Duodenal mucosa (tissue), 2 donors: ENCODE data around the gene DOK7.
A peak's percentile ranks its signal among the peaks of the same experiment; 100 is the strongest.

Experiments used
- H3K27ac ChIP-seq: one replicate; pipeline ENCODE4 v1.7.0; 2013; ENCODE audit warnings: low read depth, low read length
- H3K27me3 ChIP-seq, 2 donors: one replicate each; pipeline ENCODE4 v1.7.0; 2013; ENCODE audit warnings: low read length in 2 of 2, control low read depth in 1 of 2; ENCODE audit not compliant: insufficient read depth in 2 of 2, control insufficient read depth in 1 of 2
- H3K36me3 ChIP-seq, 2 donors: one replicate each; pipeline ENCODE4 v1.7.0; 2013; ENCODE audit warnings: low read length in 2 of 2, control low read depth in 1 of 2; ENCODE audit not compliant: insufficient read depth in 2 of 2, control insufficient read depth in 1 of 2
- H3K4me1 ChIP-seq, 2 donors: one replicate each; pipeline ENCODE4 v1.7.0; 2013; ENCODE audit warnings: low read length in 2 of 2, control low read depth in 1 of 2; ENCODE audit not compliant: insufficient read depth in 2 of 2, control insufficient read depth in 1 of 2
- H3K4me3 ChIP-seq, 2 donors: one replicate each; pipeline ENCODE4 v1.7.0; 2013; ENCODE audit warnings: low read length in 2 of 2, low read depth in 1 of 2
- H3K9ac ChIP-seq, 2 donors: one replicate each; pipeline ENCODE4 v1.7.0; 2013; ENCODE audit warnings: low read length in 2 of 2, low read depth in 1 of 2
- H3K9me3 ChIP-seq, 2 donors: one replicate each; pipeline ENCODE4 v1.7.0; 2013; ENCODE audit warnings: low read length in 2 of 2, control low read depth in 1 of 2; ENCODE audit not compliant: control insufficient read depth in 1 of 2

Gene DOK7

GRCh38 chr4:3527101-3527913 lies 64.2 kb downstream of the DOK7 start:
- no peak overlapping the region for H3K27ac ChIP-seq
- peaks cover 15 to 17% of the 10 kb centered on the region in 2 donors for H3K4me1 ChIP-seq
- H3K36me3 ChIP-seq, result peaks cover 13 to 52% of the 10 kb centered on the region in 2 donors
- no peak overlapping the region for H3K9ac ChIP-seq
- H3K27me3 ChIP-seq, result no peaks in the 10 kb centered on the region
- no peaks in the 10 kb centered on the region for H3K9me3 ChIP-seq
- no peak overlapping the region for H3K4me3 ChIP-seq

- no peak overlapping the region for H3K4me3 ChIP-seq
- H3K27me3 ChIP-seq, result no peaks in the 10 kb centered on the region
- no peak overlapping the region for H3K9ac ChIP-seq
- H3K9me3 ChIP-seq, result no peaks in the 10 kb centered on the region
- H3K4me1 ChIP-seq, result peaks cover 15 to 22% of the 10 kb centered on the region in 2 donors
- peaks cover 8 to 43% of the 10 kb centered on the region in 2 donors for H3K36me3 ChIP-seq
- no peak overlapping the region for H3K27ac ChIP-seq
These were observed 65.1 kb downstream of the DOK7 start for GRCh38 chr4:3527914-3528876.

GRCh38 chr4:3529363-3529762 lies 66.3 kb downstream of the DOK7 start:
- Histone ChIP-seq H3K4me3 (no peak overlapping the region), H3K4me1 (peaks cover 15 to 22% of the 10 kb centered on the region in 2 donors), H3K9me3 (no peaks in the 10 kb centered on the region), H3K27ac (no peak overlapping the region), H3K9ac (no peak overlapping the region), H3K27me3 (peaks cover 0 to 3% of the 10 kb centered on the region in 2 donors), H3K36me3 (peaks cover 0 to 33% of the 10 kb centered on the region in 2 donors)

- H3K9me3 ChIP-seq, result no peaks in the 10 kb centered on the region
- H3K4me3 ChIP-seq, result no peak overlapping the region
- H3K36me3 ChIP-seq, result peaks cover 0 to 26% of the 10 kb centered on the region in 2 donors
- H3K27me3 ChIP-seq, result peaks cover 0 to 3% of the 10 kb centered on the region in 2 donors
- H3K9ac ChIP-seq, result no peak overlapping the region
- no peak overlapping the region for H3K27ac ChIP-seq
- H3K4me1 ChIP-seq, result peaks cover 15 to 22% of the 10 kb centered on the region in 2 donors
These were observed 66.9 kb downstream of the DOK7 start for GRCh38 chr4:3530051-3530450.

- no peaks in the 10 kb centered on the region for H3K9me3 ChIP-seq
- peaks cover 15 to 22% of the 10 kb centered on the region in 2 donors for H3K4me1 ChIP-seq
- H3K36me3 ChIP-seq, result peaks cover 0 to 21% of the 10 kb centered on the region in 2 donors
- no peak overlapping the region for H3K27ac ChIP-seq
- peak overlapping the region; percentile 76 to 87 for H3K4me3 ChIP-seq
- peak overlapping the region; percentile 73 to 76 for H3K9ac ChIP-seq
- peaks cover 0 to 3% of the 10 kb centered on the region in 2 donors for H3K27me3 ChIP-seq
These were observed 67.7 kb downstream of the DOK7 start for GRCh38 chr4:3530663-3531254.

DNA sequence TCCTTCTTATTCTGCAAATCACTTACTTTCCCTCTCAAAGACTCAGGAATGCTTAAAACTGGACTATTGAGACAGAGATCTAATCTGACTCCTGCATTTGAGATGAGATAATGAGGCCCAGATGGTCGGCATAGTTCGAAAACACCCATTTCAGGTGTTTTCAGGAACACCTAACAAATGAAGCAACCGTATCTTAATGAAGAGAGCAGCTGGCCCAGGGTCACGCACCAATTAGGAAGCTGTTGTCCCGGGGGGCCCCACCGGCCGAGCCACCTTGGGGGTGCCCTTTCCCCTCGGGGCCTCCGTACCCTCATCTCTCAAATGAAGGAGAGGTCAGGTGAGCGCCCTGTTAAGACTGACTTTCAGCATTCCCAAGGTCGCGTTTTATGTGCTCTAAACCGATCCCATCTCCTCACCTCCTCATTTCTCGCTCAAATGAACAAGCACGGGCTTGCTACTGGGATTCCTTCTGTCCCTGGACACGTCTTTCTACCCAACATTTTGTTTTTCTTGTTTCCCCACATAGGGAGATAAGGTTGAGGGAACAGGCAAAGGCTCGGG lies 68.3 kb downstream of the DOK7 start:
- Histone ChIP-seq H3K27ac (no peak overlapping the region), H3K9me3 (no peaks in the 10 kb centered on the region), H3K36me3 (peaks cover 0 to 17% of the 10 kb centered on the region in 2 donors), H3K4me1 (peaks cover 15 to 22% of the 10 kb centered on the region in 2 donors), H3K4me3 (peak overlapping the region; percentile 76 to 87), H3K9ac (peak overlapping the region; percentile 73 to 76), H3K27me3 (peaks cover 0 to 3% of the 10 kb centered on the region in 2 donors)

GRCh38 chr4:3531879-3532750 lies 69.0 kb downstream of the DOK7 start, which contains the start of gene LRPAP1:
TSS of gene LRPAP1 (minus strand) at chr4:3532422. CDS start at chr4:3532412, 10 bp downstream.
- Histone ChIP-seq H3K4me1 (peaks cover 15 to 22% of the 10 kb centered on the region in 2 donors), H3K27me3 (peaks cover 0 to 3% of the 10 kb centered on the region in 2 donors)

DNA sequence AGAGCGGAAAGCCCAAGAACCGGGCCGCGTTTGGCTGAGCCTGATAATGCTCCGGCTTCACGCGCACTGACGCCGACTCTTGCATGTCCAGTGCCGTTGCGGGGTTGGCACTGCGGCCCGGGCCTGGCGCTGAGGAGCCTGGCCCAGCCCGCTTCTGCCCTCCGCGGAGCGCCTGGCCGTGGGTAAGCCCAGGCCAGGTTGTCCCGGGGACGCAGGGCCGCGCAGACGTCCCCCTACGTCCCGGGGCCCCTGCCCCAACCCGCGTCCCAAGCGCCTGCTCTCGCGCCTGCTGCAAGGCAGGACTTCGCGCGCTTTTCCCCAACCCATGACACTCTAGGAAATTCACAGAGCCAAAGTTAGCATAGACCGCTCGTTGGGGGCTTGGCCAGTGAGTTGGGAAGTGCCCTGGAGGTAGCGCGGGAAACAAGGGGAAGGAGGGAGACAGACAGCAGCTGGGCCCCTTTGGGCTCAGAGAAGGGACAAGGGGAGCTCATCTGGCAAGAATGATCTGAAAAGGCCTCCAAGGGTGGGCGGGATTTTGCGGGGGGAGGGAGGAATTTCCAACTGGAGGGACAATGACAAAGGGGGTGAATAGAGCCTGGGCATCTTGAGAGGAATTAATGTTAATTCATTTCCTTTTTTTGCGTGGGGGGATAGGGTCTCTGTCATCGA lies 69.8 kb downstream of the DOK7 start:
- peaks cover 0 to 8% of the 10 kb centered on the region in 2 donors for H3K36me3 ChIP-seq
- no peak overlapping the region for H3K27ac ChIP-seq
- peak overlapping the region; percentile 75 to 76 for H3K4me3 ChIP-seq
- H3K9me3 ChIP-seq, result no peaks in the 10 kb centered on the region
- H3K27me3 ChIP-seq, result peaks cover 0 to 3% of the 10 kb centered on the region in 2 donors
- no peak overlapping the region for H3K9ac ChIP-seq
- H3K4me1 ChIP-seq, result peaks cover 15 to 22% of the 10 kb centered on the region in 2 donors

More at GRCh38 chr4:3531879-3532750, 69.0 kb downstream of the DOK7 start, which contains the start of gene LRPAP1:
- Histone ChIP-seq H3K4me3 (peak within 1 kb of the TSS; percentile 76 to 87), H3K36me3 (peaks cover 0 to 15% of the 10 kb centered on the region in 2 donors), H3K9ac (peak within 1 kb of the TSS; percentile 73 to 76), H3K27ac (no peak within 1 kb of the TSS), H3K9me3 (no peaks in the 10 kb centered on the region)
